GM19468 (cell line): ENCODE data around the gene AFAP1.

ENCODE experiments used
- ATAC-seq: cut with Tn5 transposase; IDR thresholded peaks from one replicate; pipeline ENCODE4 v1.9.1; 2021; ENCODE audit warnings: mild to moderate bottlenecking, moderate library complexity, moderate number of reproducible peaks; ENCODE audit not compliant: unreplicated experiment; ENCODE audit errors: extremely low read depth

AFAP1 gene

GRCh38 chr4:7778510-7779431 lies 160.9 kb downstream of the AFAP1 start:
- no peak for ATAC-seq

- no peak for ATAC-seq
Measured at GRCh38 chr4:7777871-7778509, 161.7 kb downstream of the AFAP1 start.

- no peak for ATAC-seq
Measured at GRCh38 chr4:7777017-7777710, 162.5 kb downstream of the AFAP1 start.

GRCh38 chr4:7775396-7775795 lies 164.3 kb downstream of the AFAP1 start:
- ATAC-seq, result no peak

GRCh38 chr4:7774301-7775294 lies 165.1 kb downstream of the AFAP1 start:
- ATAC-seq, result no peak

- no peak for ATAC-seq
Measured at GRCh38 chr4:7773401-7774180, 166.1 kb downstream of the AFAP1 start.

GRCh38 chr4:7772711-7773385 lies 166.8 kb downstream of the AFAP1 start:
- no peak for ATAC-seq

GRCh38 chr4:7771541-7772507 lies 167.8 kb downstream of the AFAP1 start:
- ATAC-seq, result no peak

- ATAC-seq, result no peak
Measured at GRCh38 chr4:7771056-7771455, 168.6 kb downstream of the AFAP1 start.

GRCh38 chr4:7770224-7771050 lies 169.2 kb downstream of the AFAP1 start:
- ATAC-seq, result no peak

- no peak for ATAC-seq
Measured at GRCh38 chr4:7769396-7770223, 170.1 kb downstream of the AFAP1 start.

GRCh38 chr4:7768736-7769135 lies 170.9 kb downstream of the AFAP1 start:
- no peak for ATAC-seq

- no peak for ATAC-seq
Measured at GRCh38 chr4:7767966-7768365, 171.7 kb downstream of the AFAP1 start.

GRCh38 chr4:7767526-7767925 lies 172.1 kb downstream of the AFAP1 start:
- no peak for ATAC-seq

- ATAC-seq, result no peak
Measured at GRCh38 chr4:7766661-7767345, 172.9 kb downstream of the AFAP1 start.
